Activated CD4-positive, alpha-beta T cell treated with anti-CD3 and anti-CD28 coated beads, Interleukin-2, amount 50 U/mL, for 16 hours (primary cell): ENCODE data around the gene BOLL.
"Not testable (repeated sequence)": the region's sequence is repeated elsewhere in the genome, so short reads cannot be mapped to it uniquely, and the experiment has no call there.

Experiments
- DNase-seq: peaks from one replicate; pipeline ENCODE4 v3.0.0-alpha.2; 2020

BOLL gene

DNA sequence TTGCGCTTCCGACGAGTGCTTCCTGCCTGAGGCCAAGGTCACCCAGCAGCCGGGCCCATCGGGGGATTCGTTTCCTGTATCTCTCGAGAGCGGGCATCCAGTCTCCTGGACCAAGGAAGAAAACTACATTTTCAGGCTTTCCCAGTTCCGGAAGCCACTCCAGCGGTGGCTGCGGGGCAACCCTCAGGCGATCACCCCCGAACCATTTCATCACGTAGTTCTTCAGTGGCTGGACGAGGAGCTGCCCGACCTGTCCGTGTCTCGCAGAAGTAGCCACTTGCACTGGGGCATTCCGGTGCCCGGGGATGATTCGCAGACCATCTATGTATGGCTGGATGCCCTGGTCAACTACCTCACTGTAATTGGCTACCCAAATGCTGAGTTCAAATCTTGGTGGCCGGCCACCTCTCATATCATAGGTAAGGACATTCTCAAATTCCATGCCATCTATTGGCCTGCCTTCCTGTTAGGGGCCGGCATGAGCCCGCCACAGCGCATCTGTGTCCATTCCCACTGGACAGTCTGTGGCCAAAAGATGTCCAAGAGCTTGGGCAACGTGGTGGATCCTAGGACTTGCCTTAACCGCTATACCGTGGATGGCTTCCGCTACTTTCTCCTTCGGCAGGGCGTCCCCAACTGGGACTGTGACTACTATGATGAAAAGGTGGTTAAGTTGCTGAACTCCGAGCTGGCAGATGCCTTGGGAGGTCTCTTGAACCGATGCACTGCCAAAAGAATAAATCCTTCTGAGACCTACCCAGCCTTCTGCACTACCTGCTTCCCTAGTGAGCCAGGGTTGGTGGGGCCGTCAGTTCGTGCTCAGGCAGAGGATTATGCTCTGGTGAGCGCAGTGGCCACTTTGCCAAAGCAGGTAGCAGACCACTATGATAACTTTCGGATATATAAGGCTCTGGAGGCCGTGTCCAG lies 78.9 kb downstream of the BOLL start:
- no peak for DNase-seq

DNA sequence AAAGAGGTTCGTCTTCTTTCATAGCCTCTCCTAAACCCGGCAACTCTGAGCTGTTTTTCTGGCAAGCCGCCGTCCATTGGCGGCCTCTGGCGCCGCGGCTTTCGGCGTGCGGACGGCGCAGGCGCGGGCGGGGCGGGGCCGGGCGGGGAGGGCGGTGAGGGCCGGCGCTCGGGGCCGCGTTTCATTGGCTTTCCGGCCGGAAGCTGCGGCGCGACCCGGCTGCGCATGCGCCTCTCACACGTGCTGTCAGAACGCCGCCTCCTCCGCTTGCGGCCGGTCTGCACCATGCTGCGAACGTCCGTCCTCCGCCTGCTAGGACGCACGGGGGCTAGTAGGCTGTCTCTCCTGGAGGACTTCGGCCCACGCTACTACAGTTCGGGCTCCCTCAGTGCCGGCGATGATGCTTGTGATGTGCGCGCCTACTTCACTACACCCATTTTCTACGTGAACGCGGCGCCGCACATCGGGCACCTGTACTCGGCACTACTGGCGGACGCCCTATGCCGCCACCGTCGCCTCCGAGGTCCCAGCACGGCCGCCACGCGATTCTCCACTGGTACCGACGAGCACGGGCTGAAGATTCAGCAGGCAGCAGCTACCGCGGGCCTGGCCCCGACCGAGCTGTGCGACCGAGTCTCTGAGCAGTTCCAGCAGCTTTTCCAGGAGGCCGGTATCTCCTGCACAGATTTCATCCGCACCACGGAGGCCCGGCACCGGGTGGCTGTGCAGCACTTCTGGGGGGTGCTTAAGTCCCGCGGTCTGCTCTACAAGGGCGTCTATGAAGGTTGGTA lies 79.8 kb downstream of the BOLL start, which contains the start of gene MARS2:
TSS of gene MARS2 (plus strand) at position 249 of the 791 bp plus-strand sequence. CDS start at position 286, 37 bp downstream.
- peak; percentile 94 for DNase-seq

DNA sequence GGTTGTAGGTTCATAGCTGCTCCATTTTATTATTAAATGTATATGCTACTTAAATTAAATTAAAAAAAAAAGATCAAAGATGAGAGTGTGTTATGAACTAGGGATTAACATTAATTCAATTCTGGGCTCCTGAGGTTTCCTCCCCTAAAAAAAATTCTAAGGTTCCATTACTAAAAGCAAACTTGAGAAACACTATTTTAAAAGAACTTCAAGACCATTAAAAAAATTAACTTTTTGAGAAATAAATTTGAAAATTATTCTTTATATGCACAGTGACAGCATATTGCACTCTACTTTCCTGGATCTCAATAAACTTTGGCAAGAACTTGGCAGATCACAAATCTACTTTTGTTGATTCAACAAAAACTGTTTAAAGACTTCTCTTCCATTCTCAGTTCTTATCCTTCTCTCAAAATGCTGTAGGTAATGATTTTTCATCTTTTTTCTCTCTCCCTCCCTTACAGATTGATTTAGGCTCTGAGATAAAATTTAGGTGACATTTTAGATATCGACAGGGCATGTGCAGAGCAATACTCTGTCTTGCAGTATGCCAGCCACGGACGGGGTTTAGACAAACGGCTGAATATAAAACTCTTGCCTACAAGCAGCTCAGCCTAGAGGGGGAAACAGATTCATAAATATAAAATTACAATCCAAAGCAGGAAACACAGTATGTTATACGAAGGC lies 80.5 kb downstream of the BOLL start:
- no peak for DNase-seq

DNA sequence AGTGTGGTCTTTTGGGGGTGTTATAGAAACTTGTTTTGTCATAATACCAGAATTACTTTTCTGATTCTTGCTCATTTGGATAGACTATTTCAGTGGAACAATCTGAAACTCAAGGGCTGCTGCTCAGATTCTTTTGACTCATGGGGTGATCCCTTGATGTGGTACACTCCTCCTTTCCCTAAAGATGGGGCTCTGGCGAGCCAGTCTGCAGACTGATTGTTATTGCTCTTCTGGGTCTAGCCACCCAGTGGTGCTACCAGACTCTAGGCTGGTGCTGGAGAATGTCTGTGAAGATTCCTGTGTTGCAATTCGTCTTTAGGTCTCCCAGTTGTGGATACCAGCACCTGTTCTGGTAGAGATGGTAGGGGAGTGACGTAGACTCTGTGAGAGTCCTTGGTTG lies 84.2 kb downstream of the BOLL start:
- peak; percentile 31 for DNase-seq

DNA sequence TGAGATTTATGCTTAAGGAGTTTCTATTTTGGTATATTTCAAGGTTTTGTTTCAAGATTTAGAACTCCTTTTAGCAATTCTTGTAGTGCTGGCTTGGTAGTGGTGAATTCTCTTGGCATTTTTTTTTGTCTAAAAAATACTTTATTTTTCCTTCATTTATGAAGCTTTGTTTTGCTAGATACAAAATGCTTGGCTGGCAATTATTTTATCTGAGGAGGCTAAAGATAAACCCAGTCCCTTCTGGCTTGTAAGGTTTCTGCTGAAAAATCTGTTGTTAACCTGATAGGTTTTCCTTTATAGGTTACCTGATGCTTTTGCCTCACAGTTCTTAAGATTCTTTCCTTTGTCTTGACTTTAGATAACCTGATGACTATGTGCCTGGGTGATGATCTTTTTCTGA lies 85.4 kb downstream of the BOLL start:
- DNase-seq = not testable (repeated sequence)

DNA sequence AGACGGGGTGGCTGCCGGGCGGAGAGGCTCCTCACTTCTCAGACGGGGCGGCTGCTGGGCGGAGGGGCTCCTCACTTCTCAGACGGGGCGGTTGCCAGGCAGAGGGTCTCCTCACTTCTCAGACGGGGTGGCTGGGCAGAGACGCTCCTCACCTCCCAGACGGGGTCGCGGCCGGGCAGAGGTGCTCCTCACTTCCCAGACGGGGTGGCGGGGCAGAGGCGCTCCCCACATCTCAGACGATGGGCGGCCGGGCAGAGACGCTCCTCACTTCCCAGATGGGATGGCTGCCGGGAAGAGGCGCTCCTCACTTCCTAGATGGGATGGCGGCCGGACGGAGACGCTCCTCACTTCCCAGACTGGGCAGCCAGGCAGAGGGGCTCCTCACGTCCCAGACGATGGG lies 88.5 kb downstream of the BOLL start:
- not testable (repeated sequence) for DNase-seq

DNA sequence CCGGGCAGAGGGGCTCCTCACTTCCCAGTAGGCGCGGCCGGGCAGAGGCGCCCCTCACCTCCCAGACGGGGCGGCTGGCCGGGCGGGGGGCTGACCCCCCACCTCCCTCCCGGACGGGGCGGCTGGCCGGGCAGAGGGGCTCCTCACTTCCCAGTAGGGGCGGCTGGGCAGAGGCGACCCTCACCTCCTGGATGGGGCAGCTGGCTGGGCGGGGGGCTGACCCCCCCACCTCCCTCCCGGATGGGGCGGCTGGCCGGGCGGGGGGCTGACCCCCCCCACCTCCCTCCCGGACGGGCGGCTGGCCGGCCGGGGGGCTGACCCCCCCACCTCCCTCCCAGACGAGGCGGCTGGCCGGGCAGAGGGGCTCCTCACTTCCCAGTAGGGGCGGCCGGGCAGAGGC lies 89.1 kb downstream of the BOLL start:
- not testable (repeated sequence) for DNase-seq

DNA sequence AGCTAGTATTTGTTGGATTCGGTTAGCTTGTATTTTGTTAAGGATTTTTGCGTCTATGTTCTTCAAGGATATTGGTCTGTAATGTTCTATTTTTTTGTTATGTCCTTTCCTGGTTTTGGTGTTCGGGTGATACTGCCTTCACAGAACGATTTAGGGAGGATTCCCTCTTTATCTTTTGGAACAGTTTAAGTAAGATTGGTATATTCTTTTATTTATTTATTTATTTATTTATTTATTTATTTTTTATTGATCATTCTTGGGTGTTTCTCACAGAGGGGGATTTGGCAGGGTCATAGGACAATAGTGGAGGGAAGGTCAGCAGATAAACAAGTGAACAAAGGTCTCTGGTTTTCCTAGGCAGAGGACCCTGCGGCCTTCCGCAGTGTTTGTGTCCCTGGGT lies 89.9 kb downstream of the BOLL start:
- DNase-seq = not testable (repeated sequence)

DNA sequence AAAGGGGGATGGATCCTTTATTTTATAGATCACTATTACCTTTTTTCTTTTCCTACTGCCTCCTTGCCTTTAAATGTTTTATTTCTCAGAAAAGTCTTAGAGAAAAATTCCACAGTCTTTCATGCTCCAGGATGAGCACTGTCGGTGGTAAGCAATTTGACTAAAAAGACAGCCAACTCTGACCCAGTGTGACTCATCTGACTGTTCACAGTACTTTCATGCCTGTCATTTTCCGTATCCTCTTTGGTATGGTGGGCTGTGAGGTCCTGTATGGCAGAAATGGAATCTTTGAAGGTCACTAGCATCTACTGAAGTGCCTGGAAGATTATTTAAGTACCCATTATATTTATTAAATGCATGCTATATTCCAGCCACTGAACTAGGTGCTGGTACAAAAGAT lies 107.6 kb downstream of the BOLL start:
- no peak for DNase-seq

DNA sequence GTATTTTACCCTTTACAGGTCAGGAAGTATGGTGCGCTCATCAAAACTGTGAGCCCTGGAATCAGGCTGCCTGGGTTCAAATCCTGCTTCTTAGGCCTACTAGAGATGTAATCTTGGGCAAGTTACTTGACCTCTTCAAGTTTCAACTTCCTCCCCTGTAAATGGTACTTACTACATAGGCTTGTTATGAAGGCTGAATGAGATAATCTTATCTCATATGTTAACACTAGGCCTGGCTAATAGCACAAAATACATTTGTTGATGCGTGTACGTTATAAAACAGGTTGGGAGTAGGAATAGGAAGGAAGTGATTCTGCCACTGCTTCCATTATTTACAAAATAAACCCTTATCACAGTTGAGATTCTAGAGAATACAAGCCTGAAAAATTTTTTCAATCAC lies 108.1 kb downstream of the BOLL start:
- no peak for DNase-seq
